ENCODE measurements around the gene ADAMTSL4.

ADAMTSL4 gene

DNA sequence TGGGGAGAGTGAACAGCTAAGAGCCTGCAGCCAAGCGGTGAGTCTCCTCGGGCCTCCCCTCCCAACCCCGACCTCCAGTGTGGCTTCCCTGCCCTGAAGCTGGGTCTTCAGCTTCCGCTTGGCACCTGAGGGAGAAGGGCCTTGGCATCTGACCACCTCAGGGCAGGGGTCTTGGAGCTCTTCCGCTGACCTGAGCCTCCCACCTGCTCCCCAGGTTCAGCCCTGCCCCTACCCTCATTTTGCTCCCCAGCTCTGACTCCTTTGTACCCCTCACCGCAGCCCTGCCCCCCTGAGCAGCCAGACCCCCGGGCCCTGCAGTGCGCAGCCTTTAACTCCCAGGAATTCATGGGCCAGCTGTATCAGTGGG, 4.9 kb downstream of the ADAMTSL4 start:
- no peak overlapping the region for H3K4me3 Mint-ChIP-seq
- no peak for DNase-seq
- H3K27me3 Mint-ChIP-seq (ENCODE audit: low read depth, poor library complexity) = peaks cover 12% of the 10 kb centered on the region
- H3K27ac Mint-ChIP-seq = peak overlapping the region; percentile 68
- peaks cover 73% of the 10 kb centered on the region for H3K4me1 Mint-ChIP-seq
- no peaks in the 10 kb centered on the region for H3K36me3 Mint-ChIP-seq (ENCODE audit: low read depth)
- TF ChIP-seq, protein P1, sequence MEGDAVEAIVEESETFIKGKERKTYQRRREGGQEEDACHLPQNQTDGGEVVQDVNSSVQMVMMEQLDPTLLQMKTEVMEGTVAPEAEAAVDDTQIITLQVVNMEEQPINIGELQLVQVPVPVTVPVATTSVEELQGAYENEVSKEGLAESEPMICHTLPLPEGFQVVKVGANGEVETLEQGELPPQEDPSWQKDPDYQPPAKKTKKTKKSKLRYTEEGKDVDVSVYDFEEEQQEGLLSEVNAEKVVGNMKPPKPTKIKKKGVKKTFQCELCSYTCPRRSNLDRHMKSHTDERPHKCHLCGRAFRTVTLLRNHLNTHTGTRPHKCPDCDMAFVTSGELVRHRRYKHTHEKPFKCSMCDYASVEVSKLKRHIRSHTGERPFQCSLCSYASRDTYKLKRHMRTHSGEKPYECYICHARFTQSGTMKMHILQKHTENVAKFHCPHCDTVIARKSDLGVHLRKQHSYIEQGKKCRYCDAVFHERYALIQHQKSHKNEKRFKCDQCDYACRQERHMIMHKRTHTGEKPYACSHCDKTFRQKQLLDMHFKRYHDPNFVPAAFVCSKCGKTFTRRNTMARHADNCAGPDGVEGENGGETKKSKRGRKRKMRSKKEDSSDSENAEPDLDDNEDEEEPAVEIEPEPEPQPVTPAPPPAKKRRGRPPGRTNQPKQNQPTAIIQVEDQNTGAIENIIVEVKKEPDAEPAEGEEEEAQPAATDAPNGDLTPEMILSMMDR (IDR thresholded peaks at IDR 0.05) = no peak
- no peaks in the 10 kb centered on the region for H3K9me3 Mint-ChIP-seq

DNA sequence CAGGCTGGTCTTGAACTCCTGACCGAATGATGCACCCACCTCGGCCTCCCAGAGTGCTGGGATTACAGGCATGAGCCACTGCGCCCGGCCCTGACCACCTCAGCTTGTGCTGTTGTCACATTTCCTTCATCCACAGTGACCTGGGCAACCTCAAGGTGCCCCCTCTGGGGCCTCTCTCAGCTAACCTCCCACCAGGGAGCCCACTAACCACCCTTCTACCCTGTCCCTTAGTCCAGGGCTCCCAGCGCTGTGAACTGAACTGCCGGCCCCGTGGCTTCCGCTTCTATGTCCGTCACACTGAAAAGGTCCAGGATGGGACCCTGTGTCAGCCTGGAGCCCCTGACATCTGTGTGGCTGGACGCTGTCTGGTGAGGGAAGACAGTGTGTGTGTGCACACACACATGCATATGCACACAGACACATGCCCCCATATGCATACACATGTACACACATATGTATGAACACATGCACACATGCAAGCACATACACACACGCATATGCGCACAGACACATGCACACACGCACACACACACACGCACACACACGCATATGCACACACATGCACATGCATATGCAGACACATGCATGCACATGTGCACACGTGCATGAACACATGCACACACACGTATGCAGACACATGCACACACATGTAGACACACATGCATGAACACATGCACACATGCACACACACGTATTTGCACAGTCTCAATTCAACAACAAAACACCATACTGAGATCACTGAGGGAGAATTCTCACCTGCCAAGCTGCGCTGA, 6.2 kb downstream of the ADAMTSL4 start:
- TF ChIP-seq, protein P1 (IDR thresholded peaks at IDR 0.05) = no peak
- H3K27me3 Mint-ChIP-seq (ENCODE audit: low read depth, poor library complexity) = peaks cover 11% of the 10 kb centered on the region
- H3K36me3 Mint-ChIP-seq (ENCODE audit: low read depth) = no peaks in the 10 kb centered on the region
- no peak overlapping the region for H3K4me3 Mint-ChIP-seq
- peak overlapping the region; percentile 87 for H3K27ac Mint-ChIP-seq
- no peaks in the 10 kb centered on the region for H3K9me3 Mint-ChIP-seq
- H3K4me1 Mint-ChIP-seq = peaks cover 73% of the 10 kb centered on the region
- no peak for DNase-seq

DNA sequence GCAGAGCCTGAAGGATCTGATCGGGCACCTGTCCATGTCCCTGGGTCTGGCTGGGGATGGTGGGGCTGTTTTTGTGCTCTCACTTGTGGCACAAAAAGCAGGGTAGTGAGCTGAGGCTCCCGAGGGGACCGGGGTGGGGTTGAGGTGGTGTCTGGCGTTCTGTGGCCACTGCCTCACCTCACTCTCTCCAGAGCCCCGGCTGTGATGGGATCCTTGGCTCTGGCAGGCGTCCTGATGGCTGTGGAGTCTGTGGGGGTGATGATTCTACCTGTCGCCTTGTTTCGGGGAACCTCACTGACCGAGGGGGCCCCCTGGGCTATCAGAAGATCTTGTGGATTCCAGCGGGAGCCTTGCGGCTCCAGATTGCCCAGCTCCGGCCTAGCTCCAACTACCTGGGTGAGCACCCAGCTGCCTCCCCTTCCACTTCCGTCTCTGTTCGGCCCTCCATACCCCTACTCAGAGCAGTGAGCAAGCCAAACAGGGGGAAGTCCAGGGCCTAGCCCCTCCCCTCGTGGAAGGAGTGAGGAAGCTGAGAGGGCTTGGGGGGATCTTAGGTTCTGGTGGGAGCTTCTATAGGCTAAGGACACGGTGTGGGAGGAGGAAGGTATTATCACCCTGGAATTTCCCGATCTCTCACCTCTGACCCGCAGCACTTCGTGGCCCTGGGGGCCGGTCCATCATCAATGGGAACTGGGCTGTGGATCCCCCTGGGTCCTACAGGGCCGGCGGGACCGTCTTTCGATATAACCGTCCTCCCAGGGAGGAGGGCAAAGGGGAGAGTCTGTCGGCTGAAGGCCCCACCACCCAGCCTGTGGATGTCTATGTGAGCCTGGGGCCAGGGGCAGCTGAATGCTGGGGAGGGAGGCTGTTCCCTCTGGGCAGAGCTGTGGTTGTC, 7.0 kb downstream of the ADAMTSL4 start:
- DNase-seq = no peak
- Mint-ChIP-seq H3K36me3 (ENCODE audit: low read depth) (no peaks in the 10 kb centered on the region), H3K9me3 (no peaks in the 10 kb centered on the region), H3K4me1 (peaks cover 73% of the 10 kb centered on the region), H3K27me3 (ENCODE audit: low read depth, poor library complexity) (peaks cover 7% of the 10 kb centered on the region), H3K27ac (no peak overlapping the region), H3K4me3 (no peak overlapping the region)
- TF ChIP-seq, protein P1 (IDR thresholded peaks at IDR 0.05) = no peak

DNA sequence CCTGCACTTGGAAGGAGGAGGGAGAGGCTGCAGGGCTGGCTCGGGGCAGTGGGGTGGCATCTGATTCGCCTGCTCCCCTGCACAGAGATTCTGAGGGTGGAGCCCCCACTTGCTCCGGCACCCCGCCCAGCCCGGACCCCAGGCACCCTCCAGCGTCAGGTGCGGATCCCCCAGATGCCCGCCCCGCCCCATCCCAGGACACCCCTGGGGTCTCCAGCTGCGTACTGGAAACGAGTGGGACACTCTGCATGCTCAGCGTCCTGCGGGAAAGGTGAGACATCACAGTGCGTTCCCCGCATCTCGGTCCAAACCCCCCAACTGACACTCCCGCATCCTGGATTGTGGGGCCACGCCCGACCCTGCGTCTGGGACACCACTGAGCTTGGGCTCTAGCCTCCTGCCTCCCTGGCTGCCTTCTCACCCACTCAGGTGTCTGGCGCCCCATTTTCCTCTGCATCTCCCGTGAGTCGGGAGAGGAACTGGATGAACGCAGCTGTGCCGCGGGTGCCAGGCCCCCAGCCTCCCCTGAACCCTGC, 7.9 kb downstream of the ADAMTSL4 start:
- DNase-seq = no peak
- H3K27me3 Mint-ChIP-seq (ENCODE audit: low read depth, poor library complexity) = peaks cover 2% of the 10 kb centered on the region
- H3K9me3 Mint-ChIP-seq = no peaks in the 10 kb centered on the region
- peaks cover 76% of the 10 kb centered on the region for H3K4me1 Mint-ChIP-seq
- no peak overlapping the region for H3K4me3 Mint-ChIP-seq
- H3K27ac Mint-ChIP-seq = no peak overlapping the region
- H3K36me3 Mint-ChIP-seq (ENCODE audit: low read depth) = no peaks in the 10 kb centered on the region
- TF ChIP-seq, protein P1 (IDR thresholded peaks at IDR 0.05) = no peak

GRCh38 chr1:150557813-150558212, 8.6 kb downstream of the ADAMTSL4 start:
- H3K9me3 Mint-ChIP-seq = no peaks in the 10 kb centered on the region
- TF ChIP-seq, protein P1 (IDR thresholded peaks at IDR 0.05) = no peak
- no peaks in the 10 kb centered on the region for H3K36me3 Mint-ChIP-seq (ENCODE audit: low read depth)
- DNase-seq = no peak
- H3K4me1 Mint-ChIP-seq = peaks cover 76% of the 10 kb centered on the region
- H3K27me3 Mint-ChIP-seq (ENCODE audit: low read depth, poor library complexity) = peaks cover 2% of the 10 kb centered on the region
- no peak overlapping the region for H3K27ac Mint-ChIP-seq
- H3K4me3 Mint-ChIP-seq = no peak overlapping the region
